GM23338 (cell line): ENCODE data around the gene C5orf24. TPM values are rescaled to one million over a fixed set of nuclear protein-coding genes. Genes with fewer than 3 reads are reported as not detected.

ENCODE experiments used
- ATAC-seq: fragments of 200-7000 bp; cut with Tn5 transposase; 3 replicates; pipeline ENCODE4 v1.9.1; 2020
- DNase-seq: peaks from one replicate; pipeline ENCODE4 v3.0.0-alpha.2; 2015; ENCODE audit warnings: low spot score
- H2AFZ ChIP-seq: fragments of 200-600 bp; sonication (generic); 2 replicates; pipeline ENCODE4 v1.8.0; 2016; ENCODE audit warnings: antibody characterized with exemption, mild to moderate bottlenecking, moderate library complexity
- H3F3A ChIP-seq: fragments of 200-600 bp; sonication (generic); replicated peaks from 2 replicates; pipeline ENCODE4 v1.8.0; 2017; ENCODE audit warnings: antibody characterized with exemption, mixed run types, low read depth
- H3K27ac ChIP-seq: fragments of 200-600 bp; sonication (generic); 2 replicates; pipeline ENCODE4 v1.6.1; 2016; ENCODE audit warnings: low read depth
- H3K27me3 ChIP-seq: fragments of 200-600 bp; sonication (generic); 2 replicates; pipeline ENCODE4 v1.8.0; 2016; ENCODE audit warnings: mild to moderate bottlenecking, mixed run types, moderate library complexity; ENCODE audit not compliant: insufficient read depth
- H3K36me3 ChIP-seq: fragments of 200-600 bp; sonication (generic); 2 replicates; pipeline ENCODE4 v1.8.0; 2016; ENCODE audit warnings: mild to moderate bottlenecking; ENCODE audit not compliant: insufficient read depth
- H3K4me1 ChIP-seq: fragments of 200-600 bp; sonication (generic); 2 replicates; pipeline ENCODE4 v1.8.0; 2016; ENCODE audit warnings: mild to moderate bottlenecking, moderate library complexity; ENCODE audit not compliant: insufficient read depth
- H3K4me2 ChIP-seq: fragments of 200-600 bp; sonication (generic); 2 replicates; pipeline ENCODE4 v1.7.1; 2017; ENCODE audit warnings: mixed run types
- H3K4me3 ChIP-seq: fragments of 200-600 bp; sonication (generic); 2 replicates; pipeline ENCODE4 v1.6.1; 2016; ENCODE audit warnings: mixed run types
- H3K79me2 ChIP-seq: fragments of 200-600 bp; sonication (generic); replicated peaks from 2 replicates; pipeline ENCODE4 v1.8.0; 2017; ENCODE audit warnings: mild to moderate bottlenecking; ENCODE audit not compliant: insufficient read depth
- H3K9me2 ChIP-seq: fragments of 200-600 bp; sonication (generic); 2 replicates; pipeline ENCODE4 v1.8.0; 2017; ENCODE audit not compliant: insufficient read depth
- H4K20me1 ChIP-seq: fragments of 200-600 bp; sonication (generic); replicated peaks from 2 replicates; pipeline ENCODE4 v1.8.0; 2017; ENCODE audit warnings: mild to moderate bottlenecking; ENCODE audit not compliant: insufficient read depth
- H3K27ac Mint-ChIP-seq: 2 replicates; pipeline ENCODE4 v1.8.0; 2020; ENCODE audit warnings: inconsistent platforms, mild to moderate bottlenecking, moderate library complexity, mixed read lengths
- H3K27me3 Mint-ChIP-seq: 3 replicates; pipeline ENCODE4 v1.8.0; 2022; ENCODE audit warnings: low read depth, mild to moderate bottlenecking, moderate library complexity, mixed read lengths, inconsistent platforms; ENCODE audit not compliant: insufficient read depth, poor library complexity
- H3K36me3 Mint-ChIP-seq: 3 replicates; pipeline ENCODE4 v1.8.0; 2021; ENCODE audit warnings: low read depth, mild to moderate bottlenecking, inconsistent platforms, moderate library complexity, mixed read lengths
- H3K4me1 Mint-ChIP-seq: 3 replicates; pipeline ENCODE4 v1.8.0; 2020; ENCODE audit warnings: mild to moderate bottlenecking, inconsistent platforms, mixed read lengths
- H3K4me3 Mint-ChIP-seq: 3 replicates; pipeline ENCODE4 v1.8.0; 2021; ENCODE audit warnings: moderate library complexity, mild to moderate bottlenecking, inconsistent platforms, mixed read lengths
- H3K9me3 Mint-ChIP-seq: 3 replicates; pipeline ENCODE4 v1.8.0; 2020; ENCODE audit warnings: moderate library complexity, mild to moderate bottlenecking, inconsistent platforms, mixed read lengths
- CTCF ChIP-seq, 2 experiments: fragments of 200-600 bp in 1 of 2; sonication (generic) in 1 of 2; conservative IDR thresholded peaks; 2 replicates each; pipeline versions ENCODE4 v1.5.1 to v1.6.1; 2016 to 2017; ENCODE audit warnings: antibody characterized with exemption in 2 of 2, low read depth in 2 of 2, mild to moderate bottlenecking in 2 of 2, moderate library complexity in 1 of 2
- ETS1 ChIP-seq: IDR thresholded peaks from 2 replicates; pipeline ENCODE4 v1.6.1; 2016; ENCODE audit warnings: antibody characterized with exemption
- EZH2 ChIP-seq: fragments of 200-600 bp; sonication (generic); IDR thresholded peaks from one replicate; pipeline ENCODE4 v1.8.0; 2017; ENCODE audit warnings: antibody characterized with exemption, mild to moderate bottlenecking, low read depth; ENCODE audit not compliant: unreplicated experiment
- EZH2phosphoT487 ChIP-seq: fragments of 200-600 bp; sonication (generic); IDR thresholded peaks from one replicate; pipeline ENCODE4 v1.8.1; 2018; ENCODE audit warnings: antibody characterized with exemption; ENCODE audit not compliant: unreplicated experiment
- JUNB ChIP-seq: IDR thresholded peaks from one replicate; pipeline ENCODE4 v1.6.1; 2016; ENCODE audit warnings: antibody characterized with exemption; ENCODE audit not compliant: unreplicated experiment
- NANOG ChIP-seq: IDR thresholded peaks from 2 replicates; pipeline ENCODE4 v1.6.1; 2016; ENCODE audit warnings: antibody characterized with exemption, borderline replicate concordance
- POLR2AphosphoS5 ChIP-seq: IDR thresholded peaks from 2 replicates; pipeline ENCODE4 v1.6.1; 2016; ENCODE audit warnings: antibody characterized with exemption, low read depth
- ZNF114 ChIP-seq: fragments of 250-450 bp; sonication (Bioruptor Pico); IDR thresholded peaks from 2 replicates; pipeline ENCODE4 v1.5.0; 2020; ENCODE audit warnings: mild to moderate bottlenecking, moderate library complexity
- ZNF331 ChIP-seq: fragments of 250-450 bp; sonication (Bioruptor Pico); IDR thresholded peaks from 2 replicates; pipeline ENCODE4 v1.5.0; 2020; ENCODE audit warnings: low read depth, mild to moderate bottlenecking, moderate library complexity
- ZNF462 ChIP-seq: fragments of 250-450 bp; sonication (Bioruptor Pico); IDR thresholded peaks from 2 replicates; pipeline ENCODE4 v1.5.0; 2020; ENCODE audit warnings: mild to moderate bottlenecking, moderate library complexity
- polyA plus RNA-seq: library from polyadenylated mRNA; unstranded; fragments of >200 nt; fragmentation: Nextera tagmentation; extraction: Ambion mirVana; gene quantifications from 2 replicates; pipeline ENCODE4 v1.2.1, GENCODE V29; 2016
- total RNA-seq: library from RNA; depleted of rRNA; stranded (reverse); fragments of >200 nt; shearing (Covaris generic); gene quantifications from 2 replicates; pipeline ENCODE4 v1.2.3, GENCODE V29; 2014

The C5orf24 gene
- total and polyA plus RNA-seq, 2 experiments from 2014 or later: 14.6 to 21.1 TPM

DNA sequence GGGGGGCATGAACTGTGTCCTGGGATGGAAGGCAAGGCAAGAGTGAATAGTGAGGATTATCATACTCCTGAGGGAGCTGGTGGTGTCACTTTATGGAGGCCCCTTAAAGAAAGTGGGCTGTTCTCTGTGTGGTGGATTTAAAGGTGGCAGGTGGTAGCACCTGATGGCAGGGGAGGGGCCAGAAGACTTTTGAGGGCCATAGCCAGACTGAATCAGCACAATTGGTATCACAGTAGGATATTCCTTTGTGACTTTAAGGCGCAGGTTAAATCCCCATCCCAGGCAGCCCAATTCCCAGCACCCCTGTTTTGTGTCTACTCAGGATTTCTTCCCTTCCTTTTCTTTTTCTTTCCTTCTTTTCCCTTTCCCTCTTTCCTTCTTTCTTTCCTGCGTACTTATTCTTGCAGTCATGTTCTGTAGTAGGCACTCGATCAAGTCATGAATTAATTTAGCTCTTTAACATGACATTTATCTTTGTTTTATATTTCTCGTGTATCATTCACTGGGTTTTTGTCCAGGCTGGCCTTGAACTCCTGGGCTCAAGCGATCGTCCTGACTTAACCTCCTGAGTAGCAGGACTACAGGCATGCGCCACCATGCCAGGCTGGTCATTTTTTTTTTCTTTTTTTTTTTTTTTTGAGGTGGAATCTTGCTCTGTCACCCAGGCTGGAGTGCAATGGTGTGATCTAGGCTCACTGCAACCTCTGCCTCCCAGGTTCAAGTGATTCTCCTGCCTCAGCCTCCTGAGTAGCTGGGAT is 48.2 kb downstream of the C5orf24 start (continued):
- TF ChIP-seq ETS1: no peak
- no peak for TF ChIP-seq ZNF331 (CRISPR knock-in tag)
- TF ChIP-seq POLR2AphosphoS5: no peak
- no peak for TF ChIP-seq CTCF (conservative IDR thresholded peaks at IDR 0.05; ENCODE audit: low read depth in 2 of 2)

GRCh38 chr5:134902071-134902801 is 56.5 kb downstream of the C5orf24 start:
- no peak for DNase-seq
- Histone ChIP-seq H4K20me1 (no peaks in the 10 kb centered on the region), H3K27ac (no peak overlapping the region), H3K4me3 (no peak overlapping the region), H3K9me2 (no peaks in the 10 kb centered on the region), H3K27me3 (no peaks in the 10 kb centered on the region), H3K36me3 (no peaks in the 10 kb centered on the region), H2AFZ (no peak overlapping the region), H3F3A (peaks cover 5% of the 10 kb centered on the region; the same call in 1 of the 2 replicates), H3K79me2 (peaks cover 11% of the 10 kb centered on the region), H3K4me2 (no peak overlapping the region), H3K4me1 (peaks cover 10% of the 10 kb centered on the region; the same call in 1 of the 2 replicates)
- Mint-ChIP-seq H3K27ac (no peak overlapping the region), H3K4me1 (peaks cover 9% of the 10 kb centered on the region), H3K4me3 (no peak overlapping the region), H3K36me3 (peaks cover 10% of the 10 kb centered on the region; the same call in 2 of the 3 replicates), H3K9me3 (no peaks in the 10 kb centered on the region), H3K27me3 (peaks cover 13% of the 10 kb centered on the region)
- ATAC-seq: no peak
- TF ChIP-seq JUNB (no peak), NANOG (no peak), EZH2phosphoT487 (no peak), POLR2AphosphoS5 (no peak), EZH2 (no peak), ZNF462 (CRISPR knock-in tag) (no peak), ETS1 (no peak), ZNF114 (CRISPR knock-in tag) (no peak)
